HG02840 (cell line): Measurements from ENCODE around the gene KLK13.

Source experiments
- ATAC-seq: cut with Tn5 transposase; IDR thresholded peaks from one replicate; pipeline ENCODE4 v1.9.1; 2021; ENCODE audit warnings: mild to moderate bottlenecking, moderate library complexity, moderate number of reproducible peaks; ENCODE audit not compliant: unreplicated experiment, low FRiP score

The KLK13 gene

DNA sequence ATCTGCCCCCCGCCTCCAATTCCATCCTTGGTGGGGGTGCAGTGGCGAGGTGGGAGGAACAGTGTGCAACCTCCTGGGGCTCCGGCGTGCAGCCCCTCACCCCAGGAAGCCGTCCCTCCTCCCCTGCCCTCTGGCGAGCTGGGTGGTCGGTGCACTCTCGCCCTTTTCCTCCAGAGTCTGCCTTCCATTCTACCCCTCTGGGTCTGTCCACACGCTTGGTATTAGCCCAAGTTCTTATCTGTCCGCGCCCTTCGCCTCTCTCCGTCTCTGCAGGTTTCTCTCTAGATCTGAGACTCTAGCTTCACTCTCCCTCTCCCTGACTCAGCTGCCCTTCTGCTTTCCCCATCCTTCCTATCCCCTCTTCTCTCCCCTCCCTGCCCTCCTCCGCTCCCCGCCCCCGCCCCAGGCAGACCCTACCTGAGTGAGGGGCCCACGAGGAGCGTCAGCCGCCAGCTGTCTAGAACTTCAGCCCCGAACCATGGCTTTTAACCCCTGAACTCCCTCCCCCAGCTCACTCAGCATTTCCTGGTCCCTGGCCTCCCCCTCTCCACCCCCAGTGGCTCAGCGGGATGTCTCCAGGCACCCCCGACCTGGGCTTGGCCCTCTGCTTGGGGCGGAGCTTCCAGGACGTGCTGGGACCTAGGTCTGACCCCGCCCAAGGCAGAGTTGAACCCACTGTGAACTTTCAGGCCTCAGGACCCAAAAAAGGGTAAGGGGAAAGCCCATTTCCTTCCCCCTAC, 499 bp upstream of the KLK13 start:
- no peak for ATAC-seq

DNA sequence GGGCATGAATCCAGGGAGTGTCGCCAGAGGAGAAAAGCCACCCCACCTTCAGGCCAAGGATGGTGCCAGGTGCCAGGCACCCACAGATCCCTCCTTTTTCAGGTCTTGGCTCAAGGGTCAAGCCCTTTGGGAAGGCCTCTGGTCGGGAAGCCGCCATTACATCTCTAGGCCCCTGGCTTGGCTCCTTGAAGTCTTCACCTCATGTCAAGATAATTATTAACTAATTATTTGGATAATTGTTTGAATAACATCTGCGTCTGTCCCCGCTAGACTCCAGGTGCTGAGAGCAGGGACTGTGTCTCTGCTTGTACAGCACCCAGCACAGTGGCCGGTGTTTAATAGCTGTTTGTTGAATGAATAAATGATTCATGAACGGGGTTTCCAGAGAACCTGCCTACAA, 1.2 kb downstream of the KLK13 start:
- no peak for ATAC-seq

DNA sequence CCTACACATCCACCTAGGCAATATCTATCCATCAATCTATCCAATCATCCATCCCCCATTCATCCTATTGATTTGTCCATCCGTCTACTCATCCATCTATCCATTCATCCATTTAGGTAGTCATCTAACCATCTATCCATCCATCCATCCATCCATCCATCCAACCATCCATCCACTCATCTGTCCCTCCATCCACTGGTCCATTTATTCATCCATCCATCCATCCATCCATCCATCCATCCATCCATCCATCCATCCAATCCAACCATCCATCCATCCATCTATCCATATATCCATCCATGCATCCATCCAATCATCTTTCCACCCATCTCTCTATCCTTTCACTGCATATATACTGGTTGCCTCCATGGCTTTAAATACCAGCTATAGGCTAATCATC, 3.9 kb downstream of the KLK13 start:
- no peak for ATAC-seq

DNA sequence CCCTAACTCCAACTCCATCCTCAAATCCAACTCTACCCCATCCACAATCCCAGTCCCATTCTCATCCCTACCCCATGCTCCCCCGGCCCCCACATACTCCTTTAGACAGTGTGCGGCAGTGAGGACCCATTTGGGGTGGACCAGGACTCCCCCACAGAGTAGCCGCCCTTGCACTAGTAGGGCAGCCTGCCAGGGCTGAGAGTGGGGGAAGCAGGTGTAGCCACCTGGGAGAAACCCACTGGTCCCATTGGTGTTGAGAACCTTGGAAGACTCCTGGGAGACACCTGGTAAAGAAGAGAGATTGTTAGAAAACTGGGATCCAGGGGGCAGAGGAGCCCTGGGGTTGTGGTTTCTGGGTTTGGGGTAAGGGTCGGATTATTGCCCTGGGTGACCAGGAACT, 4.6 kb downstream of the KLK13 start:
- no peak for ATAC-seq

DNA sequence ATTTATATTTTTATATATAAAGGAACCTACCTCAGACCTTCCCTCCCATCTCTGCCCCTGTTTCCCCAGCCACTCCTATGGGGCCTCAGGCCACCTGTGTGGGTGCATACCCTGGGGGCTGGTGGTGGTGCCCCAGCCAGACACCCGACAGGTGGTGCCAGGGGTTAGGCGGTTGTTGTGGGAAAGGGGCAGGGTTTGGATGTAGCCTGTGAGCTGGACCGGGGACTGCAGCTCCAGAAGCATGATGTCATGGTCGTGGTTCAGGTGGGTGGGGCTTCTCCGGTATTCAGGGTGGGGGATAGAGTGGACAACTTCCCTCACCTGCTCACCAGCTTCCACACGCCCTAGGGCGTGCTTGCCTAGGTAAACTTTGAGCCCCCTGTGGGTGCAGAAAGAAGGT, 5.2 kb downstream of the KLK13 start:
- no peak for ATAC-seq

DNA sequence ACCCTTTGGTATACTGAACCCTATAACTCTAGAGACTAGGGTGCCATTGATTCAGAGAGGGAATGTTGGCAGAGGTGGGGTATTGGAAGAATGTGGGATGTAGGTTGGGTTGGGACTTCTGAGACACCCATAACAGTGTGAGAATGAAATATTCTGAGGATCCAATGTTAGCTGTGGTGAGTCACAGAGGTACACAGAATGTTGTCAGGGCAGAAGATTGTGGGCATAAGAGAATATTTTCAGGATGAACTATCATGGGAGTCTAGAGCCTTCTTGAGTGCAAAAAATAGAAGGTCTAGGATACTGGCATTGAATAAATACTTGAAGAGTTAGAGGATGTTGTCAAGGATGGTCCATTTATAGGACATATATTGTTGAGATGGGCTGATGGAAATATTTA, 9.0 kb downstream of the KLK13 start:
- no peak for ATAC-seq

DNA sequence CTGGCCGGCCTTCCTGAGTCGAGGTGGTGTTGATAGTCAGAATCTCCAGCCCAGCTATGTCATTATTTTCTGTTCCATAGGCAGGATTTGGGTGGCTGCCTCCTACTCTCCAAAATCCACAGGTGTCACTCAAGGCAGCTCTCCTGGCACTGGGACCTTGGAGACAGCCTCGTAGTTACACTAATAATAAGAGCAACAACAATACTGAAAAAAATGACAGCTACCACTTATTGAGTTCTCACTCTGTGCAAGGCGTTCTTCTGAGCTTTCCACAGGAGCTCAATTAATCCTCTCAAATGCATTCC, 17.9 kb downstream of the KLK13 start:
- ATAC-seq: no peak

DNA sequence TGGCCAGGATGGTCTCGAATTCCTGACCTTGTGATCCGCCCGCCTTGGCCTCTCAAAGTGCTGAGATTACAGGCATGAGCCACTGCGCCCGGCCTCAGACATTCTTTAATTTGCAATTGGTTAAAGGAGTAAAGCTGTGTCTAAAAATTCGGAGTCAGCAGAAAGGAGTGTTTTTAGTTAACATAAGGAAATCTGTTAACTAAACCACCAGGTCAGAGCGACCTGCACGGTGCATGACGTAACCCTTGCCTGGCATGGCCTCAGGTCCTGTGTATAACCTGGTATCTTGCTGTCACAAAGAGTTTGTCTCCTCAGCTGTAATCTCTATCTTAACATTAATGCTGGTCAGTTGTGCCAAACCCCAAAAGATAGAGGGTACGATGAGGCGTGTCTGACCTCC, 20.6 kb downstream of the KLK13 start:
- ATAC-seq: no peak

DNA sequence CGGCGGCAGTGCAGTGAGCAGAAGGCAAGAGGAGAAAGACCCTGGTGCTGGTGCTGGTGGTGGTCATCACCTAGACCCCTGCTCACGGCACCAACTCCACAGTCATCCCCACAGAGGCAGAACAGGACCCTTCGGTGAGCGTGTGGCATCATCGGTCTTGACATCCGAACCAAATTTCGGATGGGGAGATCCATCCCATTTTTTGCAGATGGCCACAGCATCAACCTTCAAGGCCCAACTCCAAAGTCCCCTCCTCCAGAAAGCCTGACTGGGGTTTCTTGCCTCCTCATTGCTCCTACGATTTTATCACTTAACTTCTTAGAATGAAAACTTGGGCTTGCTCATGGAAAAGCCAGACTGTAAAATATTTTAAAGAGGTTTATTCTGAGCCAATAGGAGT, 21.4 kb downstream of the KLK13 start:
- no peak for ATAC-seq

DNA sequence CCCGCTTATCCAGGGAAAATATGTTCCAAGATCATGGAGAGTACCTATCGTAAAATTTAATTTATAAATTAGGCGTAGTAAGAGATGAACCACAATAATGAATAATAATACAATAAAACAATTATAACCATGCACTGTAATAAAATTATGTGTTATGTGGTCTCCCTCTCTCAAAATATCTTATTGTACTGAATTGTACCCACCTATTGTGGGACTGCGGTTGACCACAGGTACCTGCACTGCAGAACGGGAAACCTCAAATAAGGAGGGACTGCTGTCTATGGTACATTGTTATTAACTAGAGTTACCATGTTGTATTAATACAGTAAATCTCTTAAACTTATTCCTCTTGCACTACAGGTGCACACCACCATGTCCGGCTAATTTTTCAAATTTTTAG, 24.7 kb downstream of the KLK13 start:
- no peak for ATAC-seq

DNA sequence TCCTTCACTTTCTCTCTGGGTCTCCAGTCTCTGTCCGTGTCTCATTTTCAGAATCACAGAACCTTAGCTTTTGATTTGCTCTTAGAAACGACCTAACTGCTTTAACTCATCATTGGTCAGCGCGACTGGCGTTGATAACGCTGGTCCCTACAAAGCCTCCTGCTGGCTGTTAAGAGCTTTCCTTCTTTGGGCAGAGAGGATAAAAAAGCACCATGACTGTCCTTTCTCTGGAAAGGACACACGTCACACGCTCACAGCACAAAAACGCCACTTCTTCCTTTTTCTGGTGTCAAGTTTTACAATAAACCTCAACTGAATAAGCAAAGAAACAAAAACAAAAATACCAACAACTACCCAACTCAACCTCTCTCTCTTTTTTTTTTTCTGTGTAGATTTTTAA, 28.4 kb downstream of the KLK13 start:
- ATAC-seq: no peak

DNA sequence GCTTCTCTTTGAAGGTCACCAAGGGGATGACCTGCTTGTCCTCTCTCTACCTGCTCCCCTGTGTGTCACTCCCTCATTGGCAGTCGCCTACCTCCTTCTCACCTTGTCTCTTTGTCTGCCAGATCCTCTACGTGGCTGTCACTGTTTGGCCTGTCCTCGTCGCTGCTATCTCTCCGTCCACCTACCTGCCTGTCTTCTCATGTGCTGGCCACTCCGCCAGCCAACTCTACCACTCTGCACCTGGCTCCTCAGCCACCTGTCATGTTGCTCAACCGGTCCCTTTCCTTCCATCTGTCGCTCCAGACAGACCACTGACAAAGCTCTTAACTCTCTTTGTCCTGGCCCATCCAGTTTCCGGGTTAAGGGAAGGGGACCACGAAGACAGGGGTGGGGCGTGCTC, 30.2 kb downstream of the KLK13 start, which contains the start of gene KLK12:
TSS of gene KLK12 (minus strand) at position 299 of the 400 bp plus-strand sequence. CDS start 381 bp downstream, outside the sequence.
- no peak for ATAC-seq

DNA sequence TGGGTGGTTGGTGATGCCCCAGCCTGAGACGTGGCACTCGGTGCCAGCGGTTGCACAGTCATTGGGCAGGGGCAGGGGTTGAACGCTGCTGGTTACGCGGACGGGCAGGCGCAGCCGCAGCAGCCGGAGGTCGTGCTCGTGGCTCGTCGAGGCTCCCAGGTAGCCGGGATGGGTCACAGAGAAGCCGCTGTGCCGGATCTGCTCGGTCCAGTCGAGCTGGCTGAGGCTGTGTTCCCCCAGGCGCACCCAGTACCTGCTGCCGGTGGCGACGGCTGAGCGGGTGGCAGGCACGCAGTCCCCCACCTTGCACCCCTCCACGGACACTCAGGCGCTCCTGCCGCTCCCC, 33.0 kb downstream of the KLK13 start:
- ATAC-seq: no peak

DNA sequence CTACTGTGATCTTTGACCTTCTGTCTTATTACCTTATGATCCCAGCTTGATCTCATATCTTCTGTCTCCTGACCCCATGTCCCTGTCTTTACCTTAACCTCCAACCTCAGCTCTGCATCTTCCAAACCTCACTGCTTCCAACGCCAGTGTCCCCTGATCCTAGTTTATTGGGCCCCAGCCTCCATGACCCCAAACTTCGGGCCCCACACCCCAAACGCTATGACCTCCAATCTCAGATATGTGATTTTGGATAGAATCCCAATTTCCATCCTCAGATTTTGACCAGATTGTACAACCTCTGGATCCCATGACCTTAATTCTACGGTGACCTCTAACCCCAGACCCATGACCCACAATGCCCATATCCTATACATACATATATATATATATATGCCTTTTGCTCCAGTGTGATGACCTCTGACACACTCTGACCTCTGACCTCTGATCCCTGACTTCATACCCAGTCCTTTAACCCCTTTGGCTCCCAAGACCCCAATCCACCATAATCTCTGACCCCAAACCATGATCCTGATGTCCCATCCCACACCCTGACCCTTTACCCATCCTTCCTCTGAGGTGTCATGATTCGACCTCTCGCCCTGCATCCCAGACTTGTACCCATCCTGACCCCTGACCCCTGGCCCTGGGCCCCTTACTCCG, 33.5 kb downstream of the KLK13 start:
- ATAC-seq: no peak

DNA sequence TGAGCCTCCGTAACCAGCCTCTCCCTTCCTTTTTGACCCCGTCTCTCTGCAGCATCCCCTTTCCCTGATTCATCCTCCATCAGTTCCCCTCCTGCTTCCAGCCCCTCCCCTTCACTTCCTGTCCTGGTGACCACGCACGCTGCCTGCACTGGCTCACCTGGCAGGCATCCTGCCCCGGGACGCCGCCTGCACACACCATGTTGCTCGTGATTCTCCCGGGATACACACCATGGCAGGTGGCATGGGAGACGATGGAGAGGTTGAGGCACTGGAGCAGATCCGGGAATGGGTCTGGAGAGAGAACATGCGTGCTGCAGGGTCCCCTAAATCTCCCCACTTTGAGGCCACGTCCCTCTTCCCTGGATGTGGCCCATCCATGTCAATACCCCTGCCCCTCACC, 34.3 kb downstream of the KLK13 start:
- no peak for ATAC-seq

DNA sequence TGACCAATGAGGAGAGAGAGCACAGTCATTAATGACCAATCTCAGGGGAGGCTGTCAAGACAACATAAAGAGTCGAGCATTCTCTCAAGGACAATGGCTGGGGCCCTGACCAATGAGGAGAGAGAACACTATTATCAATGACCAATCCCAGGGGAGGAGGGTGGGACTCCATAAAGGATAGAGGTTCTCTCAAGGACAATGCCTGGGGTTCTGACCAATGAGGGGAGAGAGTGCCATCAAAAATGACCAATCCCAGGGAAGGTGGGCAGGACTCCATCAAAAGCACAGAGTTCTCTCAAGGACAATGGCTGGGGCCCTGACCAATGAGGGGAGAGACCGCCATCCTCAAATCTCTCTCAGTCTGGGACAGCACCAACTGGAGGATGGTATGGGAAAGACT, 35.2 kb downstream of the KLK13 start:
- ATAC-seq: no peak

DNA sequence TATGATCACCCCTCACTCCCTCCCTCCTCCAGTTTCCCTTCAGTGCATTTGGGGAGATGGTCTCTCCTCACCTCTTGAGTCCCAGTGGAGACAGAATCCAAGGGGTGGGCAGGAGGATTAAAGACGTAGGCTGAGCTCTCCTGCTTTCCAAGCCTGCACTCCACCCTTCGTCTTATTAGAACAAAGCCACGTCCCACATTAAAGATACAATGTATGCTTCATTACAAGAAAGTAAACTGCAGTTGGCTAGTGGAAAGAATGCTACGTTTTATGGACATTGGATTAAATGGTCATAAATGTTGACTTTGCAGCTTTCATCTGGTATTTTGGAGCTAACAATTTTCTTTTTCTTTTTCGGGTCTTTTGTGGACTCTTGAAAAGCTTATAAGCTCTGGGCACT, 37.0 kb downstream of the KLK13 start:
- ATAC-seq: no peak

DNA sequence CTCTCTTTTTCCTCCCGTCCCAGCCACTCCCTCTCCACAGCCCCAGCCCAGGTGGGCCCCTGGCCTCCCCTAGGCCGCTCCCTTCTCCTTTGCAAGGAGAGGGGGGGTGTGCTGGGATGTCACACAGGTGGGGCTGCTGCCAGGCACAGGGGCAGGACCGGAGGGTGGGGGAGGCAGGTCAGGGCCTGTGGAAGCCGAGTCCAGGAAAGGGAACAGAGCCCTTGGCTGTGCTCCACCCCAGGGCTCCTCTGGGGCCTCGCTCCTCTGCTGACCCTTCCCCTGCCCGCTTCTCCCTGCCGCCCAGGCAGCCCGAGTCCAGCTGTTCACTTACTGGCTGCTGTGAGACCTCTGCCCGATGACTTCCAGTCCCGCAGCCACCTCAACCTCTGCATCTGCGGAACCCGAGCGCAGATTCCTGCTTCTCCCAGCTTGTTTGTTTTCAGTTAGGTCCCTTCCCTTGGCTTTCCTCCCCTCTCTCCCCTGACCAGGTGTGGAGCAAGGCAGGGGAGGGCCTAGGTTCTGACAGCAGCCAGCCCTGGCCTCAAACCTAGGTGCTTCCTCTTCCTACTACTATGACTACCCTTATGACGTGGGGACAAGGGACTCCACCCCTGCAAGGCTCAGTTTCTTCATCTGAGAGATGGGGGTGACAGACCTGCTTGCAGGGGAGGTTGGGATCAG, 37.6 kb downstream of the KLK13 start:
- no peak for ATAC-seq

DNA sequence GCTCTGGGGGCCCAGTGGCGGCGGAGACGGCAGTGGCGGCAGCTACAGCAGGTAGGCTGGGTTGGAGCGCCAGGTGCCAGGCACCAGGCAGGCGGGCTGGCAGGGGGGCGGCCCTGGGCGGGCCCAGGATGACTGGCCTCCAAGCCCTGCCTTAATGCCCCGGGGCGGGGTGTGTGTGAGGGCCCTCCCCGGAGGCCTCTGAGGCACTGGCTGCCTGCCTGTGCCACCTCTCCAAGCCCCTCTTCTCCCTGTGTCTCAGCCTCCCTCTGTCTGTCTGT, 38.4 kb downstream of the KLK13 start, which contains the start of gene KLK11:
TSS of gene KLK11 (minus strand) at position 63 of the 278 bp plus-strand sequence. CDS start 985 bp downstream, outside the sequence.
- ATAC-seq: no peak

DNA sequence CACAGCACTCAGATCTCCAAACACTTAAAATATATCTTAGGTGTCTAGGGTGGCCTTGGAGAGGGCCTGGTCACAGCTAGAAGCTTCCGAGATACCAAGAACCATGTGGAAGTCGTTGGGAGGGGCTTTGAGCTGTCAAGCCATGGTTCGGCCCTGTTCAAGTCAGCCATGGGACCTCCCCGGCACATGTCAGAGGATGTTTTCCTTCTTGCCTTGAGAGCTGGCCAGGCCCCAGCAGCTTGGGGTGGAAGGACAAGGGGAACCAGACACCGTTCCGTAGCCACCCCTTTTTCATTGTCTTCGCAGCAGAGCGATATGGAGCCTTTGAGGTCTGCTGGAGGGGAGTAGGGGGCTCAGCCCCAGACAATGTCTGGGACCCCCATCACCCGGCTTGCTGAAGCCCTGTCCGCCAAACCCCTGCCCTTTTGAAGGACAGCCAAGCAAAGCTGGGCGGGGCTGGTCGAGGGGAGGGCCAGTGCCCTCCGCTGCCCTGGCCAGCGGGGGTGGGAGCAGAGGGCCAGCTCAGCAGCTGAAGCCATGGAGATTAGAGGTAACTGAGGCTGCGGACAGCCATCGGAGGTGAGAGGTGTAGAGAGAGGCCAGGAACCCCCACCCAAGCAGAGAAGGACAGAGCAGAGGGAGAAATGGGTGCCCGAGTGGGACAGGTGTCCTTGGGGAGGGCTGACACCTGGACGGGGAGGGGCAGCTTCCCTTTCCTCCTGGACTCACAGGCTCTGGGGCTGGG, 38.9 kb downstream of the KLK13 start:
- ATAC-seq: no peak

DNA sequence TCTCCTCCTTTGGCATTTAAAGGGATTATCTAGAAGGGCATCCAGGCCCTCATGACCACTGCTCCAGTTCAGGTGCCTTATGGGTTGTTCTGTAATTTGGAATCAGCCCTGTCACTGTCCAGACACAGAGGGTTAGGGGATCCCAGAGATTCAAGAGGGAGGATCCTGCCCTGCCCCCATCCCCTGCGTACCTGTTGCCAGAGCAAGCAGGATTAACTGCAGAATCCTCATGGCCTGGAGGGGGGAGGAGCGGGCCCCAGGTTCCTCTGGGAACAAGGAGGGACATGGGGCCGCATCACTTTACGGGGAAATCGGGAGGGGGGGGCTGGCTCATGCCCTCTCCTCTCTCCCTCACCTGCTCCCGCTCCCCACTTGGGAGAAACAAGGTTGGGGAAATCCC, 39.5 kb downstream of the KLK13 start:
- ATAC-seq: no peak
